Measurements from ENCODE around the gene CCNB3.
A peak's percentile ranks its signal among the peaks of the same experiment; 100 is the strongest.
"Not testable (repeated sequence)": the region's sequence is repeated elsewhere in the genome, so short reads cannot be mapped to it uniquely, and the experiment has no call there.

CCNB3 gene

GRCh38 chrX:50204364-50204899 lies at the start of gene CCNB3:
Gene CCNB3, plus strand, starts transcription at chrX:50204765. Its CDS starts 80,399 bp downstream, at chrX:50285164.
- peak; percentile 50 for DNase-seq (ENCODE audit: low read depth)

GRCh38 chrX:50157545-50158135 lies 46.9 kb upstream of the CCNB3 start:
- DNase-seq (ENCODE audit: low read depth): no peak

GRCh38 chrX:50158593-50158992 lies 46.0 kb upstream of the CCNB3 start:
- DNase-seq (ENCODE audit: low read depth): no peak

- DNase-seq (ENCODE audit: low read depth): no peak
Observed at GRCh38 chrX:50161127-50161526, 43.4 kb upstream of the CCNB3 start.

- no peak for DNase-seq (ENCODE audit: low read depth)
Observed at GRCh38 chrX:50165727-50166126, 38.8 kb upstream of the CCNB3 start.

GRCh38 chrX:50167366-50167765 lies 37.2 kb upstream of the CCNB3 start:
- no peak for DNase-seq (ENCODE audit: low read depth)

- no peak for DNase-seq (ENCODE audit: low read depth)
Observed at GRCh38 chrX:50168241-50168687, 36.3 kb upstream of the CCNB3 start.

GRCh38 chrX:50169717-50170116 lies 34.8 kb upstream of the CCNB3 start:
- DNase-seq (ENCODE audit: low read depth): no peak

- DNase-seq (ENCODE audit: low read depth): no peak
Observed at GRCh38 chrX:50180073-50180940, 24.3 kb upstream of the CCNB3 start.

GRCh38 chrX:50183891-50184290 lies 20.7 kb upstream of the CCNB3 start:
- DNase-seq (ENCODE audit: low read depth): no peak

- DNase-seq (ENCODE audit: low read depth): no peak
Observed at GRCh38 chrX:50188859-50189600, 15.5 kb upstream of the CCNB3 start.

- no peak for DNase-seq (ENCODE audit: low read depth)
Observed at GRCh38 chrX:50198348-50198747, 6.2 kb upstream of the CCNB3 start.

- no peak for DNase-seq (ENCODE audit: low read depth)
Observed at GRCh38 chrX:50200907-50201306, 3.7 kb upstream of the CCNB3 start, which contains the start of gene AKAP4. Gene AKAP4, minus strand, starts transcription at chrX:50201007. Its CDS starts 118 bp downstream, at chrX:50200889.

GRCh38 chrX:50202539-50202938 lies 2.0 kb upstream of the CCNB3 start:
- no peak for DNase-seq (ENCODE audit: low read depth)

GRCh38 chrX:50206753-50207152 lies 2.2 kb downstream of the CCNB3 start:
- no peak for DNase-seq (ENCODE audit: low read depth)

- no peak for DNase-seq (ENCODE audit: low read depth)
Observed at GRCh38 chrX:50211510-50211909, 6.9 kb downstream of the CCNB3 start.

GRCh38 chrX:50281253-50281652 lies 76.7 kb downstream of the CCNB3 start:
- no peak for DNase-seq (ENCODE audit: low read depth)

- DNase-seq (ENCODE audit: low read depth): no peak
Observed at GRCh38 chrX:50327235-50327634, 122.7 kb downstream of the CCNB3 start.

GRCh38 chrX:50332668-50333067 lies 128.1 kb downstream of the CCNB3 start:
- DNase-seq (ENCODE audit: low read depth): not testable (repeated sequence)

GRCh38 chrX:50333308-50333707 lies 128.7 kb downstream of the CCNB3 start:
- DNase-seq (ENCODE audit: low read depth): no peak

- DNase-seq (ENCODE audit: low read depth): no peak
Observed at GRCh38 chrX:50343917-50344316, 139.4 kb downstream of the CCNB3 start.

GRCh38 chrX:50372966-50373365 lies 168.4 kb downstream of the CCNB3 start:
- no peak for DNase-seq (ENCODE audit: low read depth)

Data from activated T-helper 9 cell treated with anti-CD3 and anti-CD28 coated beads, Interleukin-2, amount 50 U/mL, for 16 hours (primary cell).